ENCODE measurements around the gene RAB37.

GRCh38 chr17:74742978-74743545, 6.0 kb downstream of the RAB37 start:
- no peak for TF ChIP-seq TAF1 (IDR thresholded peaks at IDR 0.05; ENCODE audit: low read depth, low read length)
- TF ChIP-seq POLR2AphosphoS5 (IDR thresholded peaks at IDR 0.05; ENCODE audit: low read depth, low read length), result no peak

All from GM12891 (cell line).